ENCODE measurements around the gene MAP3K3. TPM values are rescaled to one million over a fixed set of nuclear protein-coding genes. Genes with fewer than 3 reads are reported as not detected.

MAP3K3 gene
- total and polyA plus RNA-seq, 9 of the 15 experiments (the other 6 are each of a cell fraction or from before 2014, with no cell fraction given) = 0.69 to 16.5 (median 12.1) TPM

GRCh38 chr17:63622574-63623390 lies 565 bp downstream of the MAP3K3 start (continued):
- TF ChIP-seq ZNF518B (CRISPR knock-in tag; IDR thresholded peaks at IDR 0.05) (no peak), IRF2 (CRISPR knock-in tag; IDR thresholded peaks at IDR 0.05) (no peak), SIN3B (IDR thresholded peaks at IDR 0.05; ENCODE audit: low read depth) (peak; percentile 39; the same call in 1 of the 2 replicates), RAD51 (IDR thresholded peaks at IDR 0.05; ENCODE audit: borderline replicate concordance, low read depth) (no peak), GATAD2B (IDR thresholded peaks at IDR 0.05; ENCODE audit: borderline replicate concordance) (peak; percentile 69; the same call in 1 of the 2 replicates), KDM2B (CRISPR knock-in tag; IDR thresholded peaks at IDR 0.05) (peak; percentile 62; the same call in 1 of the 2 replicates), SPI1 (IDR thresholded peaks at IDR 0.05; ENCODE audit: borderline replicate concordance, low read depth, low read length) (no peak), ZNF282 (CRISPR knock-in tag; IDR thresholded peaks at IDR 0.05) (no peak), ZBTB40 (IDR thresholded peaks at IDR 0.05) (no peak), ZBTB40 (CRISPR knock-in tag; IDR thresholded peaks at IDR 0.05) (no peak)
